Nephron (organoid): ENCODE results near the gene NDUFAF7.
"Not testable (repeated sequence)": the region's sequence is repeated elsewhere in the genome, so short reads cannot be mapped to it uniquely, and the experiment has no call there.

Experiments
- H3K27ac Mint-ChIP-seq, 3 experiments: 2 replicates each; pipeline ENCODE4 v1.8.0; 2020; ENCODE audit warnings: mixed read lengths in 3 of 3, mild to moderate bottlenecking in 2 of 3, moderate library complexity in 1 of 3
- H3K27me3 Mint-ChIP-seq: 2 replicates; pipeline ENCODE4 v1.8.0; 2021; ENCODE audit warnings: low read depth, mild to moderate bottlenecking, moderate library complexity, mixed read lengths
- H3K36me3 Mint-ChIP-seq: 2 replicates; pipeline ENCODE4 v1.8.0; 2020; ENCODE audit warnings: low read depth, mixed read lengths
- H3K4me1 Mint-ChIP-seq: 2 replicates; pipeline ENCODE4 v1.8.0; 2020; ENCODE audit warnings: mixed read lengths
- H3K4me3 Mint-ChIP-seq, 3 experiments: 2 replicates each; pipeline ENCODE4 v1.8.0; 2020; ENCODE audit warnings: mild to moderate bottlenecking in 3 of 3, mixed read lengths in 3 of 3, moderate library complexity in 2 of 3
- H3K9me3 Mint-ChIP-seq: 2 replicates; pipeline ENCODE4 v1.8.0; 2020; ENCODE audit warnings: mixed read lengths
- TF ChIP-seq, protein P1 (sequence below), 3 experiments: fragments of 200-600 bp; sonication (generic); IDR thresholded peaks; one replicate each; pipeline ENCODE4 v1.5.0; 2021; ENCODE audit warnings: antibody characterized with exemption in 3 of 3; ENCODE audit not compliant: unreplicated experiment in 3 of 3

Gene NDUFAF7

DNA sequence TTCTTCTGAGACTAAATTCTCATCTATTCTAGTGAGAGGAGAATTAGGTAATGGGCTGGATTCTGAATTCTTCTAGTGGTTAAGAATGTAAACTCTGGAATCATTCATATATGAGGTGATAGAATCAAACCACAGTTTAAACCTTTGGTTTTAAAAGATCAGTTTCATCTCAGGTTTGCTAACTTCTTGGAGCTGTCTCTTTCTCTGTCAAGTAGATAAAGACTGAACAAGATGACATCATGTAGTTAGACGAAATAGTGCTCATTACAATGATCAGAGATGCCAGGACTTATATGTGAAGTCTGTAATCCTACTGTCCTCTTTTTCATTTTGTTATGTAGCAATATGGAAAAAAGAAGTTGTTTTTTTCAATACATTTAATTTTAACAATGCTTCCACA is 30.2 kb upstream of the NDUFAF7 start:
- H3K4me3 Mint-ChIP-seq = no peak overlapping the region
- H3K9me3 Mint-ChIP-seq = peaks cover 14% of the 10 kb centered on the region
- H3K4me1 Mint-ChIP-seq = no peaks in the 10 kb centered on the region
- TF ChIP-seq, protein P1, sequence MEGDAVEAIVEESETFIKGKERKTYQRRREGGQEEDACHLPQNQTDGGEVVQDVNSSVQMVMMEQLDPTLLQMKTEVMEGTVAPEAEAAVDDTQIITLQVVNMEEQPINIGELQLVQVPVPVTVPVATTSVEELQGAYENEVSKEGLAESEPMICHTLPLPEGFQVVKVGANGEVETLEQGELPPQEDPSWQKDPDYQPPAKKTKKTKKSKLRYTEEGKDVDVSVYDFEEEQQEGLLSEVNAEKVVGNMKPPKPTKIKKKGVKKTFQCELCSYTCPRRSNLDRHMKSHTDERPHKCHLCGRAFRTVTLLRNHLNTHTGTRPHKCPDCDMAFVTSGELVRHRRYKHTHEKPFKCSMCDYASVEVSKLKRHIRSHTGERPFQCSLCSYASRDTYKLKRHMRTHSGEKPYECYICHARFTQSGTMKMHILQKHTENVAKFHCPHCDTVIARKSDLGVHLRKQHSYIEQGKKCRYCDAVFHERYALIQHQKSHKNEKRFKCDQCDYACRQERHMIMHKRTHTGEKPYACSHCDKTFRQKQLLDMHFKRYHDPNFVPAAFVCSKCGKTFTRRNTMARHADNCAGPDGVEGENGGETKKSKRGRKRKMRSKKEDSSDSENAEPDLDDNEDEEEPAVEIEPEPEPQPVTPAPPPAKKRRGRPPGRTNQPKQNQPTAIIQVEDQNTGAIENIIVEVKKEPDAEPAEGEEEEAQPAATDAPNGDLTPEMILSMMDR (IDR thresholded peaks at IDR 0.05; ENCODE audit: unreplicated experiment in 3 of 3) = no peak
- H3K27ac Mint-ChIP-seq = no peak overlapping the region
- no peaks in the 10 kb centered on the region for H3K27me3 Mint-ChIP-seq
- peaks cover 50% of the 10 kb centered on the region for H3K36me3 Mint-ChIP-seq

DNA sequence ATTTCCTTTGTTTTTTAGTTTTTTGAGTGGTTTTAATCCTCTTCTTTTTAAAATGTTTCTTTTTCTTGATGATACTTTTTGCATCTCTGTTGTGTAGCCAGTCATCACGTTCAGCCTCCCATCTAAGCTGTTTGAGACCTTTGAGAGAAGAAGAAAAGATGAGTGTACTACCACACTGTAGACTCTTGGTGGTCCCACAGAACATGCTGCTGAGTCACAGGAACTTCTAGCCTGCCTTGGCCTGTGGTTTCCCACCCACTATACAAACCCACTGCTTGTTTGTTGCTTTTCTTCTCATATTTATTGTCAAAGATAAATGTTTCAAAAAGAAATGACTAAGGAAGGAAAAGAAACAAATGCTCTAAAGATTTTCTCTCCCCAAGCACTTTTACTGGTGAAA is 29.7 kb upstream of the NDUFAF7 start:
- Mint-ChIP-seq H3K4me3 (no peak overlapping the region), H3K9me3 (peaks cover 17% of the 10 kb centered on the region), H3K36me3 (peaks cover 55% of the 10 kb centered on the region), H3K4me1 (no peaks in the 10 kb centered on the region), H3K27me3 (no peaks in the 10 kb centered on the region), H3K27ac (no peak overlapping the region)
- TF ChIP-seq, protein P1 (IDR thresholded peaks at IDR 0.05; ENCODE audit: unreplicated experiment in 3 of 3) = no peak

DNA sequence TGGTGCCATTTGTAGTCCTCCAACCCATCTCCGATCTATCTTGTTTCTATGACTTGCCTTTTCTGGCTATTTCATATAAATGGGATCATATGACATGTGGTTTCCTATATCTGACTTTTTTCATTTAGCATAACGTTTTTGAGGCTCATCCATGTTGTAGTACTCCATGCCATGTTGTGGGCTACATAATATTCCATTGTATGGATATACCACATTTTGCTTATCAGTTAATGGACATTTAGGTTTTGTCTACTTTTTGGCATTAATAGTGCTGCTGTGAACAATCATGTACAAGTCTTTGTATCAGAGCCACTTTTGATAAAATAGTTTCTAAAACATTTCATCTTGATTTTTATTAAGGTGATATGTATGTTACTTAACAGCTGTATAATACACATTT is 27.8 kb upstream of the NDUFAF7 start:
- Mint-ChIP-seq H3K9me3 (peaks cover 34% of the 10 kb centered on the region), H3K4me1 (no peaks in the 10 kb centered on the region), H3K4me3 (no peak overlapping the region), H3K27me3 (no peaks in the 10 kb centered on the region), H3K27ac (no peak overlapping the region), H3K36me3 (peaks cover 75% of the 10 kb centered on the region)
- TF ChIP-seq, protein P1 (IDR thresholded peaks at IDR 0.05; ENCODE audit: unreplicated experiment in 3 of 3) = no peak

DNA sequence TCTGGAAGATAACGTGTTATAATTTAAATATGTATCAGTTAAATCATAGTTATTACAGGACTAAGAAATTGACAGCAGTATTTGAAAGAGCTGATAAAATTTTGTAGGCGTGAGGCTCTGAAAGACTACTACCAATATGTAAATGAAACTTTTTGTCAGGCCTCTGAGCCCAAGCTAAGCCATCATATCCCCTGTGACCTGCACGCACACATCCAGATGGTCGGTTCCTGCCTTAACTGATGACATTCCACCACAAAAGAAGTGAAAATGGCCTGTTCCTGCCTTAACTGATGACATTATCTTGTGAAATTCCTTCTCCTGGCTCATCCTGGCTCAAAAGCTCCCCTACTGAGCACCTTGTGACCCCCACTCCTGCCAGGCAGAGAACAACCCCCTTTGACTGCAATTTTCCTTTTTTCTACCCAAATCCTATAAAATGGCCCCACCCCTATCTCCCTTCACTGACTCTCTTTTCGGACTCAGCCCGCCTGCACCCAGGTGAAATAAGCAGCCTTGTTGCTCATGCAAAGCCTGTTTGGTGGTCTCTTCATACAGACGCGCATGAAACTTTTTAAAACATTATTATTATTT is 26.3 kb upstream of the NDUFAF7 start:
- H3K36me3 Mint-ChIP-seq = peaks cover 89% of the 10 kb centered on the region
- H3K27ac Mint-ChIP-seq, H3K4me3 Mint-ChIP-seq, H3K27me3 Mint-ChIP-seq, H3K4me1 Mint-ChIP-seq: not testable (repeated sequence)
- peaks cover 42% of the 10 kb centered on the region for H3K9me3 Mint-ChIP-seq

DNA sequence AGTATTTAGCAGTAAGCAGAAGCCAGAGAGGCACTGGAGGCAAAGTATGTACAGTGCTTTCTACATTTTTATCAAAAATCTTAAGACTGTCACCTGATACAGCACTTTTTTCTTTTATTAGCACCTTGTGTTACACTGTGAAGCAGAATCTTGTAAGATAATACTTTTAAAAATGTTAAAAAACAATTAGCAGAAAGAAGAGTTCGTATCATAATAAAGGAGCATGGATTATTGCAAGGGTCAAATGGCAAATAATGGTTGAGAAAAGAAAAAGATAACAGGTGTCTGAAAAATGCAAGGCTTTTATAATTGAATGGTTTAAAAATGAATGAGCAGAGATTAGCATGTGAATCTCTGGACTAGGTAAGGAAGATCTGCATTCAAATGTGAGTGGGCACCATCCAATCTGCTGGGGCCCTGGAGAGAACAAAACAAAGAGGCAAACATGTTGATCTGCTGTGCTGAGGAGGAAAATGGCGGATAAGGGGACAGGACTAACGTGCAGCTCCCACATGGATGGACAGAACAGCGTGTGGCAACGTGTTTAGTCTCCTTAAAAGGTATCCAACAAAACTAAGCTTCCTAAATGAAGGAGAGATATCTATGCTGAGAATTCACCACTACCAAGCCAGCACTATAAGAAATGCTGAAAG is 25.6 kb upstream of the NDUFAF7 start:
- peaks cover 92% of the 10 kb centered on the region for H3K36me3 Mint-ChIP-seq
- no peak overlapping the region for H3K27ac Mint-ChIP-seq
- H3K4me3 Mint-ChIP-seq = no peak overlapping the region
- TF ChIP-seq, protein P1 (IDR thresholded peaks at IDR 0.05; ENCODE audit: unreplicated experiment in 3 of 3) = no peak
- no peaks in the 10 kb centered on the region for H3K4me1 Mint-ChIP-seq
- no peaks in the 10 kb centered on the region for H3K27me3 Mint-ChIP-seq
- H3K9me3 Mint-ChIP-seq = peaks cover 42% of the 10 kb centered on the region

DNA sequence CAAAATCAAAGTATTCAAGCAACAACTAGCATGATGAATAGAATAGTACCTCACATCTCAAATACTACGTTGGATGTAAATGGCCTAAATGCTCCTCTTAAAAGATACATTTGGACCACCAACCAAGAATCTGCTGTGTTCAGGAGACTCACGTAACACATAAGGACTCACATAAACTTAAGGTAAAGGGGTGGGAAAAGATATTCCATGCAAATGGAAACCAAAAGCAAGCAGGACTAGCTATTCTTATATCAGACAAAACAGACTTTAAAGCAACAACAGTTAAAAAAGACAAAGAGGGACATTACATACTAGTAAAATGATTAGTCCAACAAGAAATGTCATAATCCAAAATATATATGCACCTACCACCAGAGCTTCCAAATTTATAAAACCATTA is 24.7 kb upstream of the NDUFAF7 start:
- peaks cover 42% of the 10 kb centered on the region for H3K9me3 Mint-ChIP-seq
- H3K4me1 Mint-ChIP-seq, H3K4me3 Mint-ChIP-seq, H3K27me3 Mint-ChIP-seq, H3K27ac Mint-ChIP-seq: not testable (repeated sequence)
- H3K36me3 Mint-ChIP-seq = peaks cover 94% of the 10 kb centered on the region

DNA sequence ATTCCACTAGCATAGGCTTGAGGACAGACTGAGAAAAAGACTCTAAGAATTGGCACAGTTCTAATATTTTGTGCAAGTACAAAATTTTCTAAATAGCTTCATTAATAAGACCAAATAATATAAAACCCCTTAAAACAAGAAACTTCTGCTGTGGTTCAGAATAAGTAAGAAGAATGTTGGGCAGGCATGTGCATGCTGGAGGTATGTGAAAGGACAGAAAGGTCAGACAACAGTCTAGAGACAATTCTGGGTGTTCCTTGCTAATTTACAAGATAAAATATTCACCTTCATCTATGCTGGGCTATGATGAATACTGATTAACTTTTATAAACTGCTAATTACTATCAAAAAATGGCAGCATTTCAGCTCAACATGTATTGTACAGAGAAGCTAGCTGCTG is 20.2 kb upstream of the NDUFAF7 start:
- no peak overlapping the region for H3K4me3 Mint-ChIP-seq
- no peaks in the 10 kb centered on the region for H3K27me3 Mint-ChIP-seq
- peaks cover 75% of the 10 kb centered on the region for H3K36me3 Mint-ChIP-seq
- peaks cover 28% of the 10 kb centered on the region for H3K9me3 Mint-ChIP-seq
- no peak overlapping the region for H3K27ac Mint-ChIP-seq
- no peaks in the 10 kb centered on the region for H3K4me1 Mint-ChIP-seq
- TF ChIP-seq, protein P1 (IDR thresholded peaks at IDR 0.05; ENCODE audit: unreplicated experiment in 3 of 3) = no peak
